DMS 273 treated with DMSO at 0.1 percent for 48 hours (cell line): ENCODE data around the gene POMT1.

Source experiments
- DNase-seq: peaks from one replicate; lab custom pipeline; 2025; lab: John Stamatoyannopoulos, UW

POMT1 gene

DNA sequence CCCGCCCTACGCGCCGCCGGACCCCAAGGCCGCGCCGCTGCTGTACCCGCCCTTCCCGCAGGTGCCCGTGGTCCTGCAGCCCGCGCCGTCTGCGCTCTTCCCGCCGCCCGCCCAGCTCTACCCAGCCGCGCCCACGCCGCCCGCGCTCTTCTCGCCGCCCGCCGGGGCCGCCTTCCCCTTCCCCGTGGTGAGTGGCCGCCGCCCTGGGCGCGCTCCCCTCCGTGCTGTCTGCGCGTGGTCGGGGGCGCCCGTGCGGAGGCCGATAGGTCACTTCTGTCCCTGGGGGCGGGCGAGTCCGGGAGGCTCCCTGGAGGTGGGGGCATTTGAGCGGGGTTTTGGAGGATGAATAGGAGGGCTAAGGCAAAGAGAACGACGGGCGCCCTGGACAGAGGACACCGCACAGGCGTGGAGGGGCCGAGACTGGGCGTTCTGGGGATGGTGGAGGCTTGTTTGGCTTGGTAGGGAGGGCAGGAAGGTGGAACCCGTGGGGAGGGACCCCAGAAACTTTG lies 52.2 kb downstream of the POMT1 start:
- DNase-seq = no peak

DNA sequence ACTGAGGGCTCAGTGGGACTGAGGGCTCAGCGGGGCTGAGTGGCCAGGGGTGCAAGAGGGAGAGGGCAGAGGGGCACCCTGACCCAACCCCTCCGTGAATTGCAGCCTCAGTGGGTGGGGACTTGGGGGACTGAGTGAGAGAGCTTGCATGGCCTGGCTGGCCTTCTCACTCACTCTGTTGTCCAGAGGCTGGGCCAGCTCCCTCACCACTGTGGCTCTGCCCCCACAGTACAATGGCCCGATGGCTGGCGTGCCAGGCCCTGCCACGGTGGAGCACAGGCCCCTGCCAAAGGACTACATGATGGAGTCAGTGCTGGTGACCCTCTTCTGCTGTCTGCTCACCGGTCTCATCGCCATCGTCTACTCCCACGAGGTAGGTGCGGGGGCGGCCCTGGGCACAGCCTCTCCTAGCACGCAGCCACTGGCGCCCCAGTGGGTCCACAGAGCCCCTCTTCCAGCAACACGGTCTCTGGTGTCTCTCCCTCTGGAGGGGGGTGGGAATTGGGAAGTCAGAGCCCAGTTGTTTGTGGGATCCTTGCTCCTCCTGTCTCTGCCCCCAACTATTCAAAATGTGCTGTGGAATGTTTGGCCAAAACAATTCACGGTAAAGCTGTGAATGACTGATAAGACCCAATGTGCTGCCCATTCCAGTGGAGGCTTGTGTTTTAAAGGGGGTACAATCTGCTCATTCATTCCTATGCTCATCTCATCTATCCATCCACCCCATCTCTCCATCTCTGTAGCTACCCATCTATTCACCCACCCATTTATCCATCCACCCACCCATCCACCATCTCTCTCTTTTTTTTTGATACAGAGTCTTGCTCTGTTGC lies 53.3 kb downstream of the POMT1 start:
- DNase-seq = no peak

DNA sequence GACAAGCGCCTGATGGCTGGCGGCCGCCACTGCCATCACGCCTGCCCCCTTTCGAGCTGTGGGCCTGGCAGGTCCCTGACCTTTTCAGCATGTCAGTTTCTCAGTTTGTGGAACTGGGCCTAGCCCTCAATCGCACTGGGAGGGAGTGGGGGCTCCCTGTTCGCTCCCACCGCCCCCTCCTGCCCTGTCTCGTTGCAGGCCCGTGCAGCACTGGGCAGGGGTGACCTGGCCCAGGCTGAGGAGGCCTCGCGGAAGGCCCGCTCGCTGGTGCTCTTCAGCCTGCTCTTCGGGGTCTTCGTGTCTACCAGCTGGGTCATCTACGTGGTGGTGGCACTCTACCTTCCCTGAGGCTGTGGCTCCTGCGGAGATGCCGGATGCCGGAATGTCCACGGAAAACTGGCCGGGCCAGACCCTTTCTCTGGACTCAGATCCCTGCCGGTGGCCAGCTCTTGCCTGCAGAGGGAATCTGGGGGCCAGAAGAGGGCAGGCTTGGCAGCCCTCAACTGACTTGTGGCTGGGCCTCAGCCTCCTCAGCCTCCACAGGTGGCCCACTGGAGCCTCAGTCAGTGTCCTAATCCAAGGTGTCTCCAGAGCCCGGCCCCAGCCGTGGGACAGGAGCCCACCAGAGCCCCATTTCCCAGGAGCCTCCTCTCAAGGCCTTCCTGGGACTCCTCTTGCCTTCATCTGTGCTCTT lies 55.3 kb downstream of the POMT1 start:
- DNase-seq = no peak

DNA sequence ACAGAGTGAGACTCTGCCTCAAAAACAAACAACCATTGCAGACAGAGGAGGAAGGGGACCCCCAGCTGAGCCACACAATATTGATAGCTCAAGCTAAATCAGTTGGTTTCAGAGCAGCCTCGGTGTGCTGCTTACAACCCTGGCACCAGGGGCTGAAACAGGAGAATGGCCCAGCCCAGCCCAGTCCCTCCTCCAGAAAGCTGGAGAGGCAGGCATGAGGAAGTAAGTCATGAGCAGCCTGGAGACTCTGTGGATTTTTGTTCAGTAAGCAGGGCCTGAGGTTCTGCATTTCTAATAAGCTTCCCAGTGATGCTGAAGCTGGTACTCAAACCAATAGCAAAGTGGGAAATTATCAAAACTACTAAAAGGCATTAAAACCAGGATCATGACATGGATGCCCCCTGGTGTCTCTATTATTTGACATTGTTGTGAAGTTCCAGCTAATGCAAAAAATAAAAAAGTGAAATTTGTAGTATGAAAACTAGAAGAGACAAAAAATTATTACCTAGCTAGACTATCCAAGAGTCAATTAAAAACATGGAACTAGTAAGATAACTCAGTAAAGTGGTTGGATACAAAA lies 56.8 kb downstream of the POMT1 start:
- DNase-seq = no peak

DNA sequence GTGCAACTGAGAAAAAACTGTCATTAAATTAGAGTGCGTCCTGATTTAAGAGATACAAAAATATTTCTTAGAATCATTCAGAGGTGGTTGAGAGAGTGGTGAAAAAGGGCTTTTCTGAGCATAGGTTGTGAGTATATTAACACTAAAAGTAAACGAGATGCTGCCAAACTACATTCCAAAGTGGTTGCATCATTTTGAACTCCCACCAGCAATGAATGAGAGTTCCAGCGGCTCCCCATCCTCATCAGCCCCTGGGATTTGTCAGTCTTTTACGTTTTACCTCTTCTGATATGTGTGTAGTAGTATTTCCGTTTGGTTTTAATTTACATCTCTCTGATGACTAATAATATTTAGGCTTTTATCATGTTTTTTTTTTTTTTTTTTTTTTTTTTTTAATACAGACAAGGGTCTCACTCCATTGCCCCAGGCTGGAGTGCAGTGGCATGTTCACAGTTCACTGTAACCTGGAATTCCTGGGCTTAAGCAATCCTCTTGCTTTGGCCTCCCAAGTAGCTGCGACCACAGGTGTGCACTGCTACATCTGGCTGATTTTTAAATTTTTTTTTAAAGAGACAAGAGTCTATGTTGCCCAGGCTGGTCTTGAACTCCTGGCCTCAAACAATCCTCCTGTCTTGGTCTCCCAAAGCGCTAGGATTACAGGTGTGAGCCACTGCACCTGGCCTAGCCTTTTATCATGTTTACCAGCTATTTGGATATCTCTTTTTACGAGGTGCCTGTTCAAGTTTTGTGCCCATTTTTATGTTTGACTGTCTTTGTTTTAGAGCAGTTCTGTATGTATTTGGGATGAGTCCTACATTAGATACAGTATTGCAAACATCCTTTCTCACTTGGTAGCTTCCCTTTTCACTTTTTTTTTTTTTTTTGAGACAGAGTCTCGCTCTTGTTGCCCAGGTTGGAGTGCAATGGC lies 59.6 kb downstream of the POMT1 start:
- no peak for DNase-seq

DNA sequence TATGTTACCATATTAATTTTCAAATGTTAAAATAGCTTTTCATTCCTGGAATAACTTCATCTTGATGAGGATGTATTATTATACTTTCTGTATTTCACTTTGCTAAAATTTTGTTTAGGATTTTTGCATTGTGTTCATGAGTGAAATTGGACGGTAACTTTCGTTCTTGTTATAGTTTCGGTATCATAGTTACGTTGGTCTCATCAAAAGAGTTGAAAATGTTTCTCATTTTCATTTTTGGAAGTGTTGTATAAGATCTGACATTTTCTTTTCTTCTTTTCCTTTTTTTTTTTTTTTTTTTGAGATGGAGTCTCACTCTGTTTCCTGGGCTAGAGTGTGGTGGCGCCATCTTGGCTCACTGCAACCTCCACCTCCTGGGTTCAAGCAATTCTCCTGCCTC lies 62.7 kb downstream of the POMT1 start:
- no peak for DNase-seq

DNA sequence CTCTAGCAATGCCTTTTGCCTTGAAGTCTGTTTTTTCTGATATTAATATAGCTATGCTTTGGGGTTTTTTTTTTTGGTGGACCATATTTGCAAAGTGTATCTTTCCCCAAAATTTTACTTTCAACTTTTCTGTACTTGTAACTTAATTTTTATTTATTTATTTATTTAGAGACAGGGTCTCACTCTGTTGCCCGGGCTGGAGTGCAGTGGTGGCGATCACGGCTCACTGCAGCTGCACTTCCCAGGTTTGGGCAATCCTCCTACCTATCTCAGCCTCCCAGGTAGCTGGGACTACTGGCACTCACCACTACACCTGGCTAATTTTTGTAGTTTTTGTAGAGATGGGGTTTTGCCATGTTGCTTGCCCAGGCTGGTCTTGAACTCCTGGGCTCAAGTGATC lies 63.4 kb downstream of the POMT1 start:
- DNase-seq = no peak

DNA sequence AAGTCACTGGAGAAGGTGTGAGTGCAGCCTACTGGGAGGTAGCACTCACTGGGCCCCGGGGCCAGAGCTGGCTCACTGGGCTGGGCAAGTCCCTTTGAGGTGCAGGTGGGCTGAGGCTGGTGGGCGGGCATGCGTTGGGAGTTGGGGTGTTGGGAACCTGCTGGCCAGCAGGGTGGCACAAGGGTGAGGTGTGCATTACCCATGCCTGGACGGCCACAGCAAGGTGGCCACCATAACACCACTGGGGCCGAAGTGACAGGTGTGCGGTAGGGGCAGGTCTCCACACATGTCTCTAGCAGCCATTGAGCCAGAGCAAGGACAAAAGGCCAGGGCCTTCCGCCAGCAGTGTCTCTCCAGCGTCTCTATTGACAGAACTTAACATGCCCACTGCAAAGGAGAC lies 65.2 kb downstream of the POMT1 start:
- no peak for DNase-seq
